DMS79 (cell line): ENCODE data around the gene LYPD4.

ENCODE experiments used
- DNase-seq: peaks from one replicate; lab custom pipeline; 2025; lab: John Stamatoyannopoulos, UW

The LYPD4 gene

GRCh38 chr19:41872775-41873647, 28.5 kb upstream of the LYPD4 start:
- DNase-seq: no peak

GRCh38 chr19:41872384-41872774, 27.9 kb upstream of the LYPD4 start:
- DNase-seq: no peak

GRCh38 chr19:41871573-41872383, 27.3 kb upstream of the LYPD4 start:
- DNase-seq: no peak

GRCh38 chr19:41870401-41870873, 26.0 kb upstream of the LYPD4 start:
- peak; percentile 18 for DNase-seq

- DNase-seq: peak; percentile 53
Measured at GRCh38 chr19:41869374-41869955, 25.0 kb upstream of the LYPD4 start.

GRCh38 chr19:41868989-41869300, 24.5 kb upstream of the LYPD4 start:
- no peak for DNase-seq

GRCh38 chr19:41868120-41868988, 23.9 kb upstream of the LYPD4 start:
- peak; percentile 95 for DNase-seq

- DNase-seq: no peak
Measured at GRCh38 chr19:41866284-41866683, 21.8 kb upstream of the LYPD4 start.

- no peak for DNase-seq
Measured at GRCh38 chr19:41864374-41864773, 19.9 kb upstream of the LYPD4 start.

GRCh38 chr19:41863209-41863931, 18.9 kb upstream of the LYPD4 start:
- DNase-seq: no peak

GRCh38 chr19:41862445-41862986, 18.0 kb upstream of the LYPD4 start:
- no peak for DNase-seq

GRCh38 chr19:41861846-41862245, 17.4 kb upstream of the LYPD4 start:
- no peak for DNase-seq

- peak; percentile 47 for DNase-seq
Measured at GRCh38 chr19:41861116-41861768, 16.8 kb upstream of the LYPD4 start.

GRCh38 chr19:41860419-41861115, 16.1 kb upstream of the LYPD4 start:
- DNase-seq: no peak

- DNase-seq: peak; percentile 96
Measured at GRCh38 chr19:41859618-41860418, 15.3 kb upstream of the LYPD4 start, which contains the start of gene RPS19. Gene RPS19 (plus strand): TSS chr19:41860255. CDS start chr19:41860775, 520 bp downstream.

- DNase-seq: no peak
Measured at GRCh38 chr19:41859213-41859617, 14.7 kb upstream of the LYPD4 start.

- DNase-seq: no peak
Measured at GRCh38 chr19:41853768-41854167, 9.3 kb upstream of the LYPD4 start.

- no peak for DNase-seq
Measured at GRCh38 chr19:41853344-41853743, 8.9 kb upstream of the LYPD4 start.

GRCh38 chr19:41851456-41851855, 7.0 kb upstream of the LYPD4 start:
- DNase-seq: no peak
